ENCODE measurements around the gene ABCF2. TPM values are rescaled to one million over a fixed set of nuclear protein-coding genes. Genes with fewer than 3 reads are reported as not detected.

Gene ABCF2
- polyA plus RNA-seq, 1 of the 3 experiments (the other 2 are of a cell fraction) = 75.4 TPM

GRCh38 chr7:151252961-151253711 is 26.1 kb upstream of the ABCF2 start:
- peak overlapping the region in 1 of 2 experiments; percentile 76; a peak in 1 of 4 replicates for H3K27ac ChIP-seq (ENCODE audit: low read depth in 2 of 2, low read length in 1 of 2)
- no peaks in the 10 kb centered on the region; the same call in 1 of the 2 replicates for H3K79me2 ChIP-seq (ENCODE audit: insufficient read depth)
- no peaks in the 10 kb centered on the region for H4K20me1 ChIP-seq (ENCODE audit: insufficient read depth)
- H3K9me3 ChIP-seq = no peaks in the 10 kb centered on the region
- H3K4me3 ChIP-seq (ENCODE audit: low read depth in 2 of 2, low read length in 1 of 2) = peak overlapping the region in 1 of 2 experiments; percentile 87; a peak in 1 of 4 replicates
- no peaks in the 10 kb centered on the region for H3K36me3 ChIP-seq (replicated peaks in 1 of 2; ENCODE audit: control insufficient read depth in 1 of 2, insufficient read depth in 2 of 2, low read length in 1 of 2)
- POLR2A ChIA-PET = interaction anchor here (0.6 to 2.0 kb wide), 5 partner anchors 8 to 24 kb away, joined by 3 to 9 read pairs (median 8); partner anchors contain the start of gene CHPF2
- peak overlapping the region; percentile 83 for H3K4me2 ChIP-seq
- peak overlapping the region; percentile 83; the same call in 1 of the 2 replicates for H3K9ac ChIP-seq
- WGBS (ENCODE audit: low lambda C conversion rate) = 97% methylated on average over 16 of the region's 17 CpGs
- TF ChIP-seq FOXM1 (IDR thresholded peaks at IDR 0.05; ENCODE audit: low read depth) = no peak
- TF ChIP-seq ELF1 (IDR thresholded peaks at IDR 0.05) = no peak
- no peak for TF ChIP-seq JUND (IDR thresholded peaks at IDR 0.05)
- no peak for TF ChIP-seq RCOR1 (IDR thresholded peaks at IDR 0.05; ENCODE audit: low read length)
- no peak for TF ChIP-seq GABPA (IDR thresholded peaks at IDR 0.05; ENCODE audit: low read depth)
- no peak for TF ChIP-seq POLR2AphosphoS5 (IDR thresholded peaks at IDR 0.05; ENCODE audit: low read depth, low read length)
- TF ChIP-seq NFIC (IDR thresholded peaks at IDR 0.05; ENCODE audit: borderline replicate concordance) = no peak
- no peak for TF ChIP-seq USF2 (IDR thresholded peaks at IDR 0.05; ENCODE audit: borderline replicate concordance, low read depth, low read length)
- CTCF ChIA-PET = interaction anchor here (1.1 to 2.4 kb wide), 7 partner anchors 10 to 165 kb away, joined by 4 to 22 read pairs (median 6); no protein-coding TSS in a partner anchor
- H2AFZ ChIP-seq (ENCODE audit: low read depth) = no peak overlapping the region; the same call in 1 of the 2 replicates
- peaks cover 21 to 33% of the 10 kb centered on the region in 2 experiments; a peak in 3 of 4 replicates for H3K4me1 ChIP-seq (ENCODE audit: control insufficient read depth in 1 of 2, insufficient read depth in 2 of 2, low read depth in 1 of 2, low read length in 1 of 2)
- H3K9me2 ChIP-seq = no peaks in the 10 kb centered on the region
- DNase-seq = no peak
- H3K27me3 ChIP-seq (ENCODE audit: insufficient read depth) = no peaks in the 10 kb centered on the region
- peaks cover 12% of the 10 kb centered on the region for H3F3A ChIP-seq (replicated peaks; ENCODE audit: insufficient read depth)

- Histone ChIP-seq H4K20me1 (ENCODE audit: insufficient read depth) (no peaks in the 10 kb centered on the region), H3K4me3 (ENCODE audit: low read depth in 2 of 2, low read length in 1 of 2) (peak overlapping the region; percentile 56 to 87), H3K9ac (peak overlapping the region; percentile 83), H3F3A (replicated peaks; ENCODE audit: insufficient read depth) (peaks cover 12% of the 10 kb centered on the region), H3K9me2 (no peaks in the 10 kb centered on the region), H3K27ac (ENCODE audit: low read depth in 2 of 2, low read length in 1 of 2) (peak overlapping the region; percentile 76 to 81), H3K4me1 (ENCODE audit: control insufficient read depth in 1 of 2, insufficient read depth in 2 of 2, low read depth in 1 of 2, low read length in 1 of 2) (peaks cover 24 to 40% of the 10 kb centered on the region in 2 experiments; a peak in 3 of 4 replicates), H3K79me2 (ENCODE audit: insufficient read depth) (peaks cover 4% of the 10 kb centered on the region; the same call in 1 of the 2 replicates), H3K9me3 (no peaks in the 10 kb centered on the region), H3K4me2 (peak overlapping the region; percentile 83), H3K36me3 (replicated peaks in 1 of 2; ENCODE audit: control insufficient read depth in 1 of 2, insufficient read depth in 2 of 2, low read length in 1 of 2) (no peaks in the 10 kb centered on the region), H2AFZ (ENCODE audit: low read depth) (peak overlapping the region; percentile 90), H3K27me3 (ENCODE audit: insufficient read depth) (no peaks in the 10 kb centered on the region)
- CTCF ChIA-PET = interaction anchor here (0.6 to 3.0 kb wide), 12 partner anchors 9 to 165 kb away, joined by 3 to 22 read pairs (median 6); partner anchors contain the start of gene ABCF2
- peak; percentile 69 for DNase-seq
- POLR2A ChIA-PET = interaction anchor here (0.6 to 2.0 kb wide), 9 partner anchors 8 to 512 kb away, joined by 3 to 9 read pairs (median 7); partner anchors contain the start of genes ABCF2 and CHPF2
- 70% methylated on average over 6 of the region's 9 CpGs for WGBS (ENCODE audit: low lambda C conversion rate)
- TF ChIP-seq SIN3A (IDR thresholded peaks at IDR 0.05; ENCODE audit: borderline replicate concordance, low read depth, low read length) (no peak), PBX3 (IDR thresholded peaks at IDR 0.05) (no peak), REST (IDR thresholded peaks at IDR 0.05; ENCODE audit: low read depth, low read length) (no peak), USF1 (IDR thresholded peaks at IDR 0.05; ENCODE audit: borderline replicate concordance, low read depth) (no peak), SMC3 (IDR thresholded peaks at IDR 0.05; ENCODE audit: low read depth, low read length) (no peak), USF2 (IDR thresholded peaks at IDR 0.05; ENCODE audit: borderline replicate concordance, low read depth, low read length) (no peak), RFX5 (IDR thresholded peaks at IDR 0.05; ENCODE audit: low read length) (no peak), MAX (IDR thresholded peaks at IDR 0.05; ENCODE audit: low read depth) (no peak), GABPA (IDR thresholded peaks at IDR 0.05; ENCODE audit: low read depth) (no peak), GATA2 (CRISPR knock-in tag; IDR thresholded peaks at IDR 0.05) (no peak), YY1 (IDR thresholded peaks at IDR 0.05; ENCODE audit: low read depth) (no peak), TCF12 (IDR thresholded peaks at IDR 0.05) (no peak), POLR2AphosphoS5 (IDR thresholded peaks at IDR 0.05; ENCODE audit: low read depth, low read length) (no peak), MEF2A (IDR thresholded peaks at IDR 0.05; ENCODE audit: borderline replicate concordance, low read depth) (no peak)
Observed at GRCh38 chr7:151252561-151252835, 25.5 kb upstream of the ABCF2 start.

Measured in SK-N-SH (cell line).